Measurements from ENCODE around the gene RFTN1. TPM values are rescaled to one million over a fixed set of nuclear protein-coding genes. Genes with fewer than 3 reads are reported as not detected.

Gene RFTN1
- total RNA-seq, 1 donor from 2014 or later, result 41.8 TPM

DNA sequence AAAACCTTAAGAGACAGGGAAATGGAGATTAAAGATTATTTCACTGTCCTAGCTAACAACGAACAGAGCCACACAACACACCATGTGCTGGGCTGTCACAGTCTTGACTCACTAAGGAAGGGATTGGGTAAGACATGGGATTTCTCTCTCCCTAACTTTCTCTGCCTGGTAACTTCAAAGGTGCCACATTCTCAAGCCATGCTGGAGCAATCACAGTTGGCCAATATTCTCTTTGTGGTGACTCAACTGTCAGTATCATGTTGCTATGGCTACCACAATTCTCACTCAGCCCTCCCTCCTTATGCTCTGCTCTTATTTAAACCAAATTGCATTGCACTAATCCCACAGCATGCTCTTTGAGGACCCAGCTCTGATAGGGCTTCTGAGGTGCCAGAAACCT, 174.5 kb downstream of the RFTN1 start:
- H3K4me1 Mint-ChIP-seq (ENCODE audit: unreplicated experiment), result peaks cover 18% of the 10 kb centered on the region
- H3K4me3 Mint-ChIP-seq (ENCODE audit: unreplicated experiment), result no peak overlapping the region
- H3K36me3 Mint-ChIP-seq (ENCODE audit: low read depth, unreplicated experiment), result peaks cover 30% of the 10 kb centered on the region
- no peaks in the 10 kb centered on the region for H3K9me3 Mint-ChIP-seq (ENCODE audit: unreplicated experiment)
- no peak for TF ChIP-seq CTCF (IDR thresholded peaks at IDR 0.05; ENCODE audit: unreplicated experiment)
- H3K27me3 Mint-ChIP-seq (ENCODE audit: unreplicated experiment), result peaks cover 7% of the 10 kb centered on the region
- no peak overlapping the region for H3K27ac Mint-ChIP-seq (ENCODE audit: unreplicated experiment)
- DNase-seq (ENCODE audit: low spot score), result no peak

- Mint-ChIP-seq H3K36me3 (ENCODE audit: low read depth, unreplicated experiment) (peaks cover 27% of the 10 kb centered on the region), H3K27me3 (ENCODE audit: unreplicated experiment) (peaks cover 7% of the 10 kb centered on the region), H3K4me1 (ENCODE audit: unreplicated experiment) (peaks cover 10% of the 10 kb centered on the region), H3K9me3 (ENCODE audit: unreplicated experiment) (no peaks in the 10 kb centered on the region), H3K4me3 (ENCODE audit: unreplicated experiment) (no peak overlapping the region), H3K27ac (ENCODE audit: unreplicated experiment) (no peak overlapping the region)
- no peak for TF ChIP-seq CTCF (IDR thresholded peaks at IDR 0.05; ENCODE audit: unreplicated experiment)
- no peak for DNase-seq (ENCODE audit: low spot score)
Measured at GRCh38 chr3:16337856-16338540, 175.5 kb downstream of the RFTN1 start.

GRCh38 chr3:16336825-16337224, 176.7 kb downstream of the RFTN1 start:
- H3K9me3 Mint-ChIP-seq (ENCODE audit: unreplicated experiment), result peaks cover 10% of the 10 kb centered on the region
- no peak for TF ChIP-seq CTCF (IDR thresholded peaks at IDR 0.05; ENCODE audit: unreplicated experiment)
- peaks cover 7% of the 10 kb centered on the region for H3K27me3 Mint-ChIP-seq (ENCODE audit: unreplicated experiment)
- H3K36me3 Mint-ChIP-seq (ENCODE audit: low read depth, unreplicated experiment), result peaks cover 39% of the 10 kb centered on the region
- no peak overlapping the region for H3K4me3 Mint-ChIP-seq (ENCODE audit: unreplicated experiment)
- DNase-seq (ENCODE audit: low spot score), result no peak
- no peak overlapping the region for H3K27ac Mint-ChIP-seq (ENCODE audit: unreplicated experiment)
- peaks cover 5% of the 10 kb centered on the region for H3K4me1 Mint-ChIP-seq (ENCODE audit: unreplicated experiment)

- TF ChIP-seq CTCF (IDR thresholded peaks at IDR 0.05; ENCODE audit: unreplicated experiment), result no peak
- no peak for DNase-seq (ENCODE audit: low spot score)
- peaks cover 7% of the 10 kb centered on the region for H3K27me3 Mint-ChIP-seq (ENCODE audit: unreplicated experiment)
- no peak overlapping the region for H3K4me3 Mint-ChIP-seq (ENCODE audit: unreplicated experiment)
- no peak overlapping the region for H3K27ac Mint-ChIP-seq (ENCODE audit: unreplicated experiment)
- peaks cover 5% of the 10 kb centered on the region for H3K4me1 Mint-ChIP-seq (ENCODE audit: unreplicated experiment)
- peaks cover 45% of the 10 kb centered on the region for H3K36me3 Mint-ChIP-seq (ENCODE audit: low read depth, unreplicated experiment)
- peaks cover 14% of the 10 kb centered on the region for H3K9me3 Mint-ChIP-seq (ENCODE audit: unreplicated experiment)
Measured at GRCh38 chr3:16335772-16336645, 177.5 kb downstream of the RFTN1 start.

- peaks cover 51% of the 10 kb centered on the region for H3K36me3 Mint-ChIP-seq (ENCODE audit: low read depth, unreplicated experiment)
- peaks cover 7% of the 10 kb centered on the region for H3K27me3 Mint-ChIP-seq (ENCODE audit: unreplicated experiment)
- H3K9me3 Mint-ChIP-seq (ENCODE audit: unreplicated experiment), result peaks cover 14% of the 10 kb centered on the region
- H3K4me1 Mint-ChIP-seq (ENCODE audit: unreplicated experiment), result peaks cover 5% of the 10 kb centered on the region
- no peak for DNase-seq (ENCODE audit: low spot score)
- H3K4me3 Mint-ChIP-seq (ENCODE audit: unreplicated experiment), result peak overlapping the region; percentile 66
- TF ChIP-seq CTCF (IDR thresholded peaks at IDR 0.05; ENCODE audit: unreplicated experiment), result no peak
- H3K27ac Mint-ChIP-seq (ENCODE audit: unreplicated experiment), result no peak overlapping the region
Measured at GRCh38 chr3:16335333-16335732, 178.2 kb downstream of the RFTN1 start.
